Heart right ventricle (tissue), 16 donors: ENCODE data around the gene AGAP5. TPM values are rescaled to one million over a fixed set of nuclear protein-coding genes. Genes with fewer than 3 reads are reported as not detected.

Experiments used
- ATAC-seq, 8 donors: fragments of 200-7000 bp; cut with Tn5 transposase; one replicate each; pipeline ENCODE4 v1.9.1; 2020; ENCODE audit warnings: mild to moderate bottlenecking in 8 of 8, moderate library complexity in 8 of 8, moderate number of reproducible peaks in 1 of 8
- DNase-seq, 2 donors: peaks; one replicate each; pipeline ENCODE4 v3.0.0-alpha.2; 2020
- H3K27ac ChIP-seq, 10 donors: fragments of 200-600 bp; sonication (generic) in 2 of 10; one replicate each; pipeline versions ENCODE4 v1.5.0 to v1.8.0; 2020 to 2022; ENCODE audit warnings: mild to moderate bottlenecking in 3 of 10
- H3K27me3 ChIP-seq, 7 donors: fragments of 200-600 bp; one replicate each; pipeline ENCODE4 v1.8.0; 2021 to 2022; ENCODE audit warnings: mild to moderate bottlenecking in 2 of 7
- H3K36me3 ChIP-seq, 9 donors: fragments of 200-600 bp; sonication (generic) in 1 of 9; one replicate each; pipeline versions ENCODE4 v1.5.0 to v1.8.0; 2020 to 2022; ENCODE audit warnings: mild to moderate bottlenecking in 2 of 9
- H3K4me1 ChIP-seq, 9 donors: fragments of 200-600 bp; sonication (generic) in 1 of 9; one replicate each; pipeline versions ENCODE4 v1.5.0 to v1.8.0; 2020 to 2022; ENCODE audit warnings: mild to moderate bottlenecking in 4 of 9
- H3K4me3 ChIP-seq, 10 donors: fragments of 200-600 bp; sonication (generic) in 2 of 10; one replicate each; pipeline versions ENCODE4 v1.5.0 to v1.8.0; 2020 to 2022; ENCODE audit warnings: mild to moderate bottlenecking in 7 of 10, moderate library complexity in 2 of 10
- H3K9me3 ChIP-seq, 11 donors: fragments of 200-600 bp in 10 of 11; sonication (generic) in 2 of 11; one replicate each; pipeline versions ENCODE4 v1.5.0 to v1.8.0; 2013 to 2022; ENCODE audit warnings: mild to moderate bottlenecking in 2 of 11, control low read depth in 1 of 11, moderate library complexity in 1 of 11
- WGBS, 2 donors: extraction: QIAGEN DNeasy Blood & Tissue Kit; methylation state at CpG; one replicate each; pipeline ENCODE4 v1.1.7; 2013; ENCODE audit warnings: inconsistent platforms in 1 of 2; 5-methylcytosine and 5-hydroxymethylcytosine counted together
- intact Hi-C, 10 donors: fragments of 100-400 bp; cut with DNase I; formaldehyde crosslinking; loops; one replicate each; pipeline versions ENCODE4 v1.11.1 to v1.14.2; 2022
- polyA plus RNA-seq, 2 donors: library from polyadenylated mRNA; stranded (reverse); fragments of 200-250 nt; gene quantifications; one replicate each; pipeline ENCODE4 v1.2.3, GENCODE V29; 2013
- total RNA-seq, 10 donors: library from RNA; stranded (reverse); fragmentation: NEBNext Ultra II Directional in 3 of 10; extraction: Animal tissue kit (Norgen Biotek cat#: 25700) in 3 of 10; gene quantifications; one replicate each; pipeline versions ENCODE4 v1.2.1 to v1.2.4, GENCODE V29; 2021 to 2023
- TF ChIP-seq, protein P1 (sequence below), 9 donors: fragments of 200-600 bp; sonication (generic) in 2 of 9; IDR thresholded peaks; one replicate each; pipeline versions ENCODE4 v1.5.0 to v1.8.0; 2021 to 2022; ENCODE audit warnings: antibody characterized with exemption in 9 of 9, mild to moderate bottlenecking in 5 of 9, moderate library complexity in 1 of 9
- donor health status: Arrhythmogenic right ventricular cardiomyopathy.
- donor health status: ischemic (EF 13 %, LVEDD 7.1; RV severe dilation, severe dysfunction).
- donor health status: healthy with polysubstance abuse.
- donor health status: DM: no; HTN: yes; CAD: no.
- donor health status: DM: no; HTN: no; CAD: no.
- donor health status: ischemic (EF 25% LVEDD 6.9; RV normal size, moderate dysfunction).
- donor health status: ischemic (EF 25% LVEDD 5.7; RV mildly dilated, moderate dysfunction).
- donor health status: healthy.
- donor health status: DM: yes; HTN: yes; CAD: no.
- donor health status: Ischemic cardiomyopathy.
- donor health status: ischemic (EF 35%, LVEDD 5.7; RV mildly dilated, moderate dysfunction).
- donor health status: nonischemic (EF 11% LVEDD 7.7; RV severe dilation, severe dysfunction).
- donor health status: DM: yes; HTN: yes; CAD: no.
- donor health status: PGD.
- donor health status: ischemic (EF 29% LVEDD 5.4; RV normal size, mild dysfunction).
- donor health status: nonischemic (EF 23%, LVEDD 6.1; RV moderate dilation, normal function).

Gene AGAP5
- total and polyA plus RNA-seq, 12 donors, result 1.8 to 15.1 (median 3.4) TPM

DNA sequence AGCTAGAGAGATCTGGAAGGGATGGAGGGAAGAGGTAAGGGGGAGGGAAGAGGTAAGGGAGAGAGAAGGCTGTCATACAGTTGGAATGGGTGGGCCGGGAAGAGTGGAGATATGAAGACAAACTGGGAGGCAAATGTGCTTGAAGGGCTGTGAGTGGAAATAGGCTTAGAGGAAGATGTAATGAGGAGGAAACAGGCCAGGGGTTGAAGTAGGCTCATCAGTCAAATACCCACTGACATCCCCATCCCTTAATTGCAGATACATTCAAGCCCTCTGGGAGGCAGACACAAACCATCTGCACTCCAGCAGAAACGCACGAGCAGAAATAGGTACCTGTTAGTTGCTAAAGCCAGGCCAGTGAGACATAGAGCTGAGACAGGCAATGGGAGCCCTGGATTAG, 44.2 kb downstream of the AGAP5 start:
- ATAC-seq (peak in 4 of 8 donors; percentile 4 to 19 (median 12)), DNase-seq (no peak)
- TF ChIP-seq, protein P1, sequence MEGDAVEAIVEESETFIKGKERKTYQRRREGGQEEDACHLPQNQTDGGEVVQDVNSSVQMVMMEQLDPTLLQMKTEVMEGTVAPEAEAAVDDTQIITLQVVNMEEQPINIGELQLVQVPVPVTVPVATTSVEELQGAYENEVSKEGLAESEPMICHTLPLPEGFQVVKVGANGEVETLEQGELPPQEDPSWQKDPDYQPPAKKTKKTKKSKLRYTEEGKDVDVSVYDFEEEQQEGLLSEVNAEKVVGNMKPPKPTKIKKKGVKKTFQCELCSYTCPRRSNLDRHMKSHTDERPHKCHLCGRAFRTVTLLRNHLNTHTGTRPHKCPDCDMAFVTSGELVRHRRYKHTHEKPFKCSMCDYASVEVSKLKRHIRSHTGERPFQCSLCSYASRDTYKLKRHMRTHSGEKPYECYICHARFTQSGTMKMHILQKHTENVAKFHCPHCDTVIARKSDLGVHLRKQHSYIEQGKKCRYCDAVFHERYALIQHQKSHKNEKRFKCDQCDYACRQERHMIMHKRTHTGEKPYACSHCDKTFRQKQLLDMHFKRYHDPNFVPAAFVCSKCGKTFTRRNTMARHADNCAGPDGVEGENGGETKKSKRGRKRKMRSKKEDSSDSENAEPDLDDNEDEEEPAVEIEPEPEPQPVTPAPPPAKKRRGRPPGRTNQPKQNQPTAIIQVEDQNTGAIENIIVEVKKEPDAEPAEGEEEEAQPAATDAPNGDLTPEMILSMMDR (IDR thresholded peaks at IDR 0.05), result peak in 4 of 9 donors; percentile 14 to 51 (median 44)
- Histone ChIP-seq H3K36me3 (peaks cover 0 to 4% (median 0%) of the 10 kb centered on the region in 9 donors), H3K4me1 (peaks cover 4 to 54% (median 18%) of the 10 kb centered on the region in 9 donors), H3K4me3 (peak overlapping the region in 9 of 10 donors; percentile 32 to 59 (median 53)), H3K9me3 (no peaks in the 10 kb centered on the region), H3K27me3 (no peaks in the 10 kb centered on the region), H3K27ac (peak overlapping the region in 8 of 10 donors; percentile 84 to 97 (median 91))
- intact Hi-C loops, result loop anchor here in 2 of 10 donors (5.0 to 10.0 kb wide), 3 partner anchors 61 to 89 kb away; partner anchors contain the start of gene SEC24C (in 1 of the 2)
- WGBS, 2 donors, result 22 to 46% methylated on average over 3 of the region's 3 CpGs

DNA sequence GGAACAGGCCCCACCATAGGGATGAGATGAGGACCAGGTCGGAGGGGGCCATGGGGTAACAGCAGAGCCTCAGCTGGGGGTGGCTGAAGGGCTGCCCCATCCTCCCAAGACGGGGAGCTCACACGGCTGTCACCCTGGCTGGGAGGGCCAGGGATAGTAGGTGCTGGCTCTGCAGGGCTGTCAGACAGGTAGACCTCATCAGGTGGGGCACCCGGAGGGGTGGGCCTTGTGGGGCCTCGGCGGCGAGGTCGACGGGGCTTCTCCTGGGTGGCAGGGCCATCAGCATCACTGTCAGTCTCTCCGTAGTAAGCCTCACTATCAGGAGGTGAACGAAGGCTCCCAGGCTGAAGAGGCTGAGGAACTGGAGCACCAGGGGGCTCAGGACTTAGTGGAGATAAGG, 44.7 kb downstream of the AGAP5 start:
- Histone ChIP-seq H3K4me3 (peak overlapping the region in 5 of 10 donors; percentile 8 to 58 (median 24)), H3K9me3 (no peaks in the 10 kb centered on the region), H3K27me3 (no peaks in the 10 kb centered on the region), H3K4me1 (peaks cover 5 to 59% (median 21%) of the 10 kb centered on the region in 9 donors), H3K36me3 (peaks cover 0 to 4% (median 0%) of the 10 kb centered on the region in 9 donors), H3K27ac (peak overlapping the region in 7 of 10 donors; percentile 20 to 97 (median 92))
- DNase-seq (no peak), ATAC-seq (no peak)
- 46 to 52% methylated on average over 11 of the region's 11 CpGs for WGBS, 2 donors
- intact Hi-C loops, result loop anchor here in 2 of 10 donors (5.0 to 10.0 kb wide), 3 partner anchors 62 to 89 kb away; partner anchors contain the start of gene SEC24C (in 1 of the 2)
- TF ChIP-seq, protein P1 (IDR thresholded peaks at IDR 0.05), result no peak

DNA sequence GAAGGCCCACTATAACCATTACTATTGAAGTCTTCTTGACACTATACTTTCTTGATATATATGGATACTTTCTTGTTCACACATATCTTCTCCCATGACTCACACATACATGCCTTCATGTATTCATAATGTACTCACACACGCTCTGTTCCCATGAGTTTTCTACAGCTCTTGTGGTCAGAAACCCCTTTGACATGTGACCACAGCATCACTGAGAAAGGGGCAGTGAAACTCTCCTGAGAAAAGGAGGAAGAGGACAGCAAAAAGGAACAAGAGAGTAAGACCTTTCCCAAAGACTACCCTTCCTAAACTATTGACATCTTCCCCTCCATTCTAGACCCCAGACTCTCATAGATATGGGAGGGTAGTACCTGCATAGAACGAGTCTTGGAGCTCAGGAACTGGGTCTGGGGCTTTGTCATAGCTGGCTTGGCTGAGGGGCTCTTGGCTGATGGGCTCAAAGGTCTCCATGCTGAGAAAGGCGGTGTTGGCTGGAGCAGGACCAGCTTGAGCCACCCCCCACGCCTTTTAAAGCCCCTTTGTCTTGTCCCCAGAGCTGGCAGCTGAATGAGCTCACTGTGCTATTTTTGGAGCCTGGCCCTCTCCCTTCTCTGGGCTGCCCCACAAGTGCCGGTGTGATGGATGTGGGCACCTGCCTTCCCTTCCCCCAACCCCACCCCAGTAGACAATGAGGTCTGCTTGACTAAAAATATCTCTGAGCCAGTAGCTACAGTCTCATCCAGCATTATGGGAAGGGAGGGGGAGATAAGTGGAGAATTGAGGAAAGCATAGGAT, 47.2 kb downstream of the AGAP5 start:
- peak overlapping the region; percentile 64 to 97 (median 88) for H3K27ac ChIP-seq
- TF ChIP-seq, protein P1 (IDR thresholded peaks at IDR 0.05), result no peak
- no peaks in the 10 kb centered on the region for H3K27me3 ChIP-seq
- DNase-seq, result peak; percentile 58 to 81
- WGBS, 2 donors, result 39 to 43% methylated on average over 5 of the region's 5 CpGs
- peak; percentile 42 to 75 (median 62) for ATAC-seq
- peaks cover 0 to 4% (median 0%) of the 10 kb centered on the region in 9 donors for H3K36me3 ChIP-seq
- peak overlapping the region in 7 of 10 donors; percentile 14 to 87 (median 29) for H3K4me3 ChIP-seq
- intact Hi-C loops, result loop anchor here in 2 of 10 donors (5.0 to 10.0 kb wide), 3 partner anchors 64 to 92 kb away; partner anchors contain the start of gene SEC24C (in 1 of the 2)
- peaks cover 9 to 64% (median 32%) of the 10 kb centered on the region in 9 donors for H3K4me1 ChIP-seq
- no peaks in the 10 kb centered on the region for H3K9me3 ChIP-seq

DNA sequence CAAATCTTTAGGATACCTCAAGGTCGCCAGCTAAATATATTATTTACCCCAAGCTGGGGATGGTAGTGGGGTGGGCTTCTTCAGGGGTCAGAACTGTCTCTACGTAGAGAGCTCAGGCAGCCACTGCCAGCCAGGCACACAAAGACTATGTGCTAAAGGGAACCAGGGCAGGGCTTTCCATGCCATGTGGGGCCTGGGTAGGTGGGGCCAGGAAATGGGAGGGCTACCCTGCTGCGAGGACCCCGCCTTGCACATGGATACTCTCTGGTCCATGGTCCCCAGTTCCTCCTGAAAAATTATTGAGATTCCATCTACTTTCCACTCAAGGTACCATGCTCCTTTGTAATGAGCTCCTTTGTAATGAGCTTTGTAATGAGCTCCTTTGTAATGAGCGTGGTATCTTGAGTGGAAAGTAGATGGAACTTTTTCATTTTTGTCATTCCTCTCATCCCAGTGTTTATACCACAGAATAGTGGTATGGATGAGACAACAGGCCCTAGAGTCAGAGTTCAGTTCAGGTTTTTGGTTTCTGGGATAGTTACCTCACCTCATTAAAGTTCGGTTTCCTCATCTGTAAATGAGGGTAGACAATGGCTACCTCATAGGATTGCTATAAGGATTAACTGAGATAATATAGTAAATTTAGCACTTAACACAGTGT, 47.9 kb downstream of the AGAP5 start:
- H3K4me1 ChIP-seq, result peaks cover 9 to 64% (median 32%) of the 10 kb centered on the region in 9 donors
- DNase-seq (no peak), ATAC-seq (peak in 4 of 8 donors; percentile 10 to 56 (median 40))
- TF ChIP-seq, protein P1 (IDR thresholded peaks at IDR 0.05), result no peak
- H3K4me3 ChIP-seq, result peak overlapping the region; percentile 12 to 87 (median 61)
- no peaks in the 10 kb centered on the region for H3K27me3 ChIP-seq
- 62 to 67% methylated on average over 6 of the region's 6 CpGs for WGBS, 2 donors
- H3K27ac ChIP-seq, result peak overlapping the region; percentile 64 to 97 (median 88)
- no peaks in the 10 kb centered on the region for H3K9me3 ChIP-seq
- intact Hi-C loops, result loop anchor here in 4 of 10 donors (5.0 to 10.0 kb wide), 3 partner anchors 65 to 92 kb away; partner anchors contain the start of gene SEC24C (in 1 of the 4)
- H3K36me3 ChIP-seq, result peaks cover 0 to 4% (median 0%) of the 10 kb centered on the region in 9 donors
